IPS-NIHi11 (cell line): Measurements from ENCODE around the gene CATSPERZ.

Experiments
- DNase-seq: peaks from one replicate; pipeline ENCODE4 v3.0.0; 2012; ENCODE audit warnings: mixed read lengths, low spot score

CATSPERZ gene

GRCh38 chr11:64341429-64341828 lies 41.3 kb downstream of the CATSPERZ start:
- no peak for DNase-seq

DNA sequence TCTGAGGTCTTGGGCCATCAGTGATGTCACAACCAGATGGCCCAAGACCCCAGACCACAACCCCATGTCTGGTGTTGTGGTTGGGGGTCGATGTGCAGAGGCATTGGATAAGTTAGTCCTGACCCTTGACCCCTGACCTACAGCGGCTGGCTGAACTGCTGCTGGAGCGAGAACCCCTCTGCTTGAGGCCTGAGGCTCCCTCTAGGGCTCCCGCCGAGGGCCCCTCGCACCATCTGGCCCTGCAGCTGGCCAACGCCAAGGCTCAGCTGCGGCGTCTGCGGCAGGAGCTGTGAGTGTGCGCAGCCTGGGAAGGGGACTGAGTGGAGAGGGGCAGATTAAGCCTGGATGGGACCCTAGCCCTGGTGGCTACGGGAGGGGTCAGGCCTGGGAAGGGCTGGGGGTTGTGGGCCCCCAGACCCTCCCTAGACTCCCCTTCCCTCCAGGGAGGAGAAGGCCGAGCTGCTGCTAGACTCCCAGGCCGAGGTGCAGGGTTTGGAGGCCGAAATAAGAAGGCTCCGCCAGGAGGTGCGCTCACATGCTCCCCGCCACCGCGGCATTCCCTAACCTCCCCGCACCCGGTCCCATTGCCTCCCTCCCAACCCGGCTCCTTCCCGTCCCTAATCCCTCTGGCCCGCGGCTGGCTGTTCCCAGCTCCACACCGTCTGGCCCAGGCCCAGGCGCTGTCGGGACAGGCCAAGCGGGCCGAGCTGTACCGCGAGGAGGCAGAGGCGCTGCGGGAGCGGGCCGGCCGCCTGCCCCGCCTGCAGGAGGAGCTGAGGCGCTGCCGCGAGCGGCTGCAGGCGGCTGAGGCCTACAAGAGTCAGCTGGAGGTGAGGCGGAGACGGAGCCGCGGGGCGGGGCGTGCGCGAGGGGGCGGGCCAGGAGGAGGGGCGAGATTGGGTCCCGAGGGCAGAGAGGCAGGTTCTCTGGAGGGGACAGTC lies 42.0 kb downstream of the CATSPERZ start:
- peak; percentile 96 for DNase-seq

GRCh38 chr11:64342869-64343745 lies 42.9 kb downstream of the CATSPERZ start:
- DNase-seq = peak; percentile 83

GRCh38 chr11:64343767-64344559 lies 43.8 kb downstream of the CATSPERZ start:
- no peak for DNase-seq

DNA sequence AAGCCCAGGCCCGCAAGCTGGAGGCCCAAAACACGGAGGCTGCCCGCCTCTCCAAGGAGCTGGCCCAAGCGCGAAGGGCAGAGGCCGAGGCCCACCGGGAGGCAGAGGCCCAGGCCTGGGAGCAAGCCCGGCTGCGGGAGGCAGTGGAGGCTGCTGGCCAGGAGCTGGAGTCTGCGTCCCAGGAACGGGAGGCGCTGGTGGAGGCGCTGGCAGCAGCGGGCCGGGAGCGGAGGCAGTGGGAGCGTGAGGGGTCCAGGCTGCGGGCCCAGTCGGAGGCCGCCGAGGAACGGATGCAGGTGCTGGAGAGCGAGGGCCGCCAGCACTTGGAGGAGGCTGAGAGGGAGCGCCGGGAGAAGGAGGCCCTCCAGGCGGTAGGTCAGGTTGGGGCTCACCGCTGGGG lies 44.6 kb downstream of the CATSPERZ start:
- DNase-seq = no peak

DNA sequence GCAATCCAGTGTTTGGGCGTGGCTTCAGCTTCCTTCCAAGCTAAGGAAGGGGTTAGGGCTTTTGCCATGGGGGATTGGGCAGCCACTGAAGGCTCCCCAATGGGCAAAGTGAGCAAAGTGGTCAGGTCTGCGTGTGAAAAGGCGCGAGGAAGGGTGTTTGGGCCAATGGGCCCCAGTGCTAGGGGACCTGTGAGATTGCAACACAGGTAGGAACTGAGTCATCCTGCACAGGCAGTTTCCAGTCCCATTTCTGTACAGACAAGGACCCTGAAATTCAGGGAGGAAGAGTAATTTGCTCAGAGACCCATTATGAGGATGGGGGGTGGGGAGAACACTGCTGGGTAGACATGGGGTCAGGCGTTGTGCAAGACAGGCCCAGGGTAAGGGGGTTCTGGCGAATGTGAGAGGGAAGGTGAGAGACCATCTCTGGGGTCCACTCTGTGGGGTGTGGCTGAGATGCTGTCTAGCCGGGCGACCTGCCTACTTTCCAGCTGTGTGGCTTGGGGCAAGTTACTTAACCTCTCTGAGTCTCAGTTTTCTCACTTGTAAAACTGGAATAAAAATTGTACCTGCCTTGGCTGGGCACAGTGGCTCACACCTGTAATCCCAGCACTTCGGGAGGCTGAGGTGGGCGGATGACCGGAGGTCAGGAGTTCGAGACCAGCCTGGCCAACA lies 47.2 kb downstream of the CATSPERZ start:
- no peak for DNase-seq

DNA sequence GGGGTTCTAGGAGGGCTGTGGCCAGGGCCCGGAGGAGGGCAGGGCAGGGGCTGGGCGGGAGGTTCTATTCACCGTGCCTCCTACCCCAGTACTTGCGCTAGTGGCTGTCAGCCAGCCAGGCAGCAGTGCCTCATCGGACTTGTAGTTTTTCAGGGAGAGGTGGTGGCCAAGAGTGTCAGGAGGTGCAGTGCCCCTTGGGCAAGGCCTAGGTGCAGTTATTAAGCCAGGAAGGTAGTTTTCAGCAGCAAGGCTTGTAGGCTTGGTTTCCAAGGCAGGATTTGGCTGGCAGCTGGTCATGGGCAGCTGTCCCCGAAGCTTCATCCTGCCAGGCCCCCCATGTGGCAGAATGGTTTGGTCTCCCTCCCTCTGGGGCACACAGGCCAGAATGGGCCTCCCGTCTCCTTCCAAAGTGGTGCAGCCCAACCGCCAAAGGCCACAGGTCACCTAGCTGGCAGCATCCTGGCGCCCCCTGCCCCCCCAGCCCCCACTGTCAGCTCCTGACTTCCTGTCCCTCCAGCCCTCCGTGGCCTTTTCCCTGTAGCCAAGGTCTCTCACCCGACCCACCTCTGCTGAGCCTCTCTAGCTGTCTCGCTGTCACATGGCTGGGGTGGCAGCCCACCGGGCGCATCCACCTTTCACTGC lies 48.3 kb downstream of the CATSPERZ start:
- no peak for DNase-seq

DNA sequence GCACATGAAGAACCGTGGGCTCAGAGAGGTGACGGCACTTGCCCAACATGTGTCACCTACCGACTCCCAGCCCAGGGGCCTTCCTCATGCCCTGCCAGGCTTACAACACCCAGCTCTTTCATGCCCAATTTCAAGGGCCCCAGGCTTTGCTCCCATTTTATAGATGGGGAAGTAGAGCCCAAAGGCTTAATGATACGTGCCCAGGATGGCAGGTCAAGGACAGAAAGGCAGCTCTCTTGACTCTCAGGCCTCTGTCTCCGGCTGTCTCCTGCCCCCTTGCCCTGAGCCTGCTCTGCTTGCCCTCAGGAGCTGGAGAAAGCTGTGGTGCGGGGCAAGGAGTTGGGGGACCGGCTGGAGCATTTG lies 48.8 kb downstream of the CATSPERZ start:
- DNase-seq = no peak

DNA sequence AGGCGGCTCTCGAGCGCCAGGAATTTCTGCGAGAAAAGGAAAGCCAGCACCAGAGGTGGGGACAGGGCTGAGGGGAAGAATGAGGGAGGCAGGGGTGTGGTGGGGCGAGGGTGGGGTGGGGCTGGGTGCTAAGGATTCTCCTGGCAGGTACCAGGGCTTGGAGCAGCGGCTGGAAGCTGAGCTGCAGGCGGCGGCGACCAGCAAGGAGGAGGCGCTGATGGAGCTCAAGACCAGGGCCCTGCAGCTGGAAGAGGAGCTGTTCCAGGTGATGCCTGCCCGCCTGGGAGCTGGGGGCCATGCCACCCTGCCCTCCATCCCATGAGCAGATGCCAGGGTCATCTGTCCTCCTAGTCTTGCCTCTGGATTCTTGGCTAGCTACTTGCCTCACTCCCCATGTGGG lies 49.2 kb downstream of the CATSPERZ start:
- DNase-seq = no peak

GRCh38 chr11:64351136-64351631 lies 51.0 kb downstream of the CATSPERZ start:
- DNase-seq = no peak

GRCh38 chr11:64352099-64352994 lies 52.2 kb downstream of the CATSPERZ start:
- DNase-seq = no peak

DNA sequence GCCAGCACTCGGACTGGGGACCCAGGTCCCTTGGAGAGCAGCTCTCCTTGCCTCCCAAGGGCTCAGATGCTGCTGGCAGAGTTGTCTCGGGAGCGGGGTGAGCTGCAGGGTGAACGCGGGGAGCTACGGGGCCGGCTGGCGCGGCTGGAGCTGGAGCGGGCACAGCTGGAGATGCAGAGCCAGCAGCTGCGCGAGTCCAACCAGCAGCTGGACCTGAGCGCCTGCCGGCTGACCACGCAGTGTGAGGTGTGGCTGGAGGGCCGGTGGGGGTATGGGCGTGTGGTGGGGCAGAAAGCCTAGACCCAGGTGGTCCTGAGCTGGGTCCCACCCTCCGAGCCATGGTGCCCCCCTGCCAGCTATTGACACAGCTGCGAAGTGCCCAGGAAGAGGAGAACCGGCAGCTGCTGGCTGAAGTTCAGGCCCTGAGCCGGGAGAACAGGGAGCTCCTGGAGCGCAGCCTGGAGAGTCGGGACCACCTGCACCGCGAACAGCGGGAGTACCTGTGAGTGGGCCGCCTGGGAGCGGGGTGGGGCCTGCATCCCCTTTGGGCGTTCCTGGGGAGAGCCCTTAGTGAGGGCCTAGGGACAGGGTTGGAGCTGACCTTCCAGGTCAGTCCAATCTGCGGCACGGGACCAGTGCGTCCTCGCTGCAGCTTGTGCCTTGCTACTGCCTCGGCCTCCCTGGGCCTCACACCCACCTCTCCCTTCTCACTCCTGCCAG lies 53.0 kb downstream of the CATSPERZ start:
- no peak for DNase-seq

GRCh38 chr11:64353715-64354506 lies 53.8 kb downstream of the CATSPERZ start:
- no peak for DNase-seq
